Measurements from ENCODE around the gene MRGPRF. TPM values are rescaled to one million over a fixed set of nuclear protein-coding genes. Genes with fewer than 3 reads are reported as not detected.

Gene MRGPRF
- total RNA-seq, 1 experiment from 2014 or later, result 0.76 TPM

GRCh38 chr11:69044111-69045013 lies 31.3 kb upstream of the MRGPRF start (continued):
- TF ChIP-seq MAX (IDR thresholded peaks at IDR 0.05), result peak; percentile 87
- peak; percentile 50; the same call in 1 of the 2 replicates for TF ChIP-seq POLR2AphosphoS5 (IDR thresholded peaks at IDR 0.05; ENCODE audit: low read depth, low read length)
- TF ChIP-seq ATF3 (IDR thresholded peaks at IDR 0.05), result no peak
- no peak for TF ChIP-seq ELF1 (IDR thresholded peaks at IDR 0.05; ENCODE audit: borderline replicate concordance, low read depth)
- no peak for TF ChIP-seq JUND (IDR thresholded peaks at IDR 0.05)
- no peak for TF ChIP-seq EGR1 (IDR thresholded peaks at IDR 0.05; ENCODE audit: low read depth)

- intact Hi-C loops (cut with micrococcal nuclease), result loop anchor here (10.0 kb wide), 1 partner anchor 87 kb away; no protein-coding TSS in a partner anchor
- no peak for ATAC-seq
- TF ChIP-seq EZH2phosphoT487 (IDR thresholded peaks at IDR 0.05; ENCODE audit: borderline replicate concordance) (no peak), CTCF (IDR thresholded peaks at IDR 0.05 in 2 of 3, conservative IDR thresholded peaks at IDR 0.05 in 1 of 3; ENCODE audit: borderline replicate concordance in 1 of 3, insufficient read depth in 1 of 3, low read depth in 2 of 3, low read length in 2 of 3) (no peak), REST (IDR thresholded peaks at IDR 0.05; ENCODE audit: low read depth) (no peak), RAD21 (IDR thresholded peaks at IDR 0.05; ENCODE audit: low read depth) (no peak), ZFX (IDR thresholded peaks at IDR 0.05) (no peak), FOSL1 (IDR thresholded peaks at IDR 0.05; ENCODE audit: low read depth) (no peak), EZH2 (IDR thresholded peaks at IDR 0.05) (no peak), POLR2AphosphoS5 (IDR thresholded peaks at IDR 0.05; ENCODE audit: low read depth, low read length) (no peak), SIN3A (IDR thresholded peaks at IDR 0.05; ENCODE audit: low read depth) (no peak), CBX3 (IDR thresholded peaks at IDR 0.05; ENCODE audit: low read depth) (no peak), POLR2A (IDR thresholded peaks at IDR 0.05; ENCODE audit: borderline replicate concordance, extremely low read depth, insufficient read depth, insufficient read length) (no peak), JUND (IDR thresholded peaks at IDR 0.05) (no peak), TCF7L2 (IDR thresholded peaks at IDR 0.05; ENCODE audit: borderline replicate concordance, extremely low read depth, insufficient read depth, insufficient read length) (no peak), ZNF274 (IDR thresholded peaks at IDR 0.05; ENCODE audit: low read depth, low read length) (no peak), YY1 (IDR thresholded peaks at IDR 0.05; ENCODE audit: extremely low read depth, insufficient replicate concordance, low read depth, low read length) (no peak), SRF (IDR thresholded peaks at IDR 0.05; ENCODE audit: low read depth) (no peak)
These were observed 28.5 kb upstream of the MRGPRF start for GRCh38 chr11:69041516-69041915.

More at GRCh38 chr11:69041516-69041915, 28.5 kb upstream of the MRGPRF start:
- Histone ChIP-seq H3K4me2 (ENCODE audit: low read length) (no peak overlapping the region), H3K9me3 (ENCODE audit: control insufficient read depth in 1 of 2, insufficient read depth in 1 of 2, low read depth in 1 of 2, low read length in 2 of 2) (no peaks in the 10 kb centered on the region), H3K4me3 (replicated peaks in 1 of 2; ENCODE audit: low read depth in 1 of 2, low read length in 2 of 2) (no peak overlapping the region), H2AFZ (ENCODE audit: low read depth, low read length, poor library complexity, severe bottlenecking) (no peak overlapping the region), H3K4me1 (ENCODE audit: control insufficient read depth in 1 of 2, insufficient read depth in 2 of 2, low read length in 2 of 2) (peaks cover 0 to 17% of the 10 kb centered on the region in 2 experiments; a peak in 3 of 4 replicates), H3K9me2 (ENCODE audit: insufficient read depth) (no peaks in the 10 kb centered on the region), H3K9ac (ENCODE audit: low read length) (no peak overlapping the region), H4K20me1 (ENCODE audit: insufficient read depth) (no peaks in the 10 kb centered on the region), H3K79me2 (ENCODE audit: insufficient read depth, low read length) (no peaks in the 10 kb centered on the region), H3K27me3 (ENCODE audit: insufficient read depth, low read length) (no peaks in the 10 kb centered on the region), H3K27ac (ENCODE audit: low read depth, low read length) (no peak overlapping the region), H3K36me3 (ENCODE audit: control insufficient read depth in 1 of 2, insufficient read depth in 2 of 2, low read length in 2 of 2) (no peaks in the 10 kb centered on the region)
- DNase-seq (ENCODE audit: low read depth, low spot score), result no peak
- POLR2A ChIA-PET, result no interaction called here
- CTCF ChIA-PET, result no interaction called here
- RAD21 ChIA-PET (ENCODE audit: low non-redundant PET in 1 of 2, low total read pairs in 2 of 2, uncharacterized antibody in 2 of 2, unreplicated experiment in 2 of 2), result interaction anchor here in 1 of 2 experiments (0.6 kb wide), 1 partner anchor 220 kb away, joined by 3 read pairs; no protein-coding TSS in a partner anchor
- BruUV-seq (replicated peaks), result no TSS peak
